WERI-Rb-1 (cell line): ENCODE measurements around the gene AFF1.

Experiments used
- DNase-seq: peaks from one replicate; pipeline ENCODE4 v3.0.0-alpha.2; 2020
- H3K27ac ChIP-seq: fragments of 250-450 bp; sonication (Bioruptor Pico); 2 replicates; pipeline ENCODE4 v1.5.1; 2020; ENCODE audit warnings: mild to moderate bottlenecking, moderate library complexity
- H3K27me3 ChIP-seq: fragments of 250-450 bp; sonication (Bioruptor Pico); 2 replicates; pipeline ENCODE4 v1.5.1; 2021; ENCODE audit warnings: mild to moderate bottlenecking, low read depth, moderate library complexity; ENCODE audit not compliant: insufficient read depth, severe bottlenecking
- H3K36me3 ChIP-seq: fragments of 250-450 bp; sonication (Bioruptor Pico); 2 replicates; pipeline ENCODE4 v1.5.1; 2020; ENCODE audit warnings: mild to moderate bottlenecking, moderate library complexity
- H3K4me3 ChIP-seq: 2 replicates; pipeline ENCODE4 v1.5.1; 2011; ENCODE audit warnings: low read depth, mild to moderate bottlenecking, control low read depth, low read length
- H3K9me3 ChIP-seq: fragments of 250-450 bp; sonication (Bioruptor Pico); 2 replicates; pipeline ENCODE4 v1.5.1; 2021; ENCODE audit warnings: mild to moderate bottlenecking, moderate library complexity; ENCODE audit not compliant: severe bottlenecking
- CTCF ChIP-seq: IDR thresholded peaks from 2 replicates; pipeline ENCODE4 v1.5.1; 2011; ENCODE audit warnings: low read depth, mild to moderate bottlenecking, control low read depth, inconsistent platforms, low read length

AFF1 gene

GRCh38 chr4:87046121-87046551 is 111.3 kb downstream of the AFF1 start:
- Histone ChIP-seq H3K27me3 (no peaks in the 10 kb centered on the region), H3K9me3 (no peaks in the 10 kb centered on the region), H3K4me3 (no peak overlapping the region), H3K27ac (no peak overlapping the region), H3K36me3 (peaks cover 41% of the 10 kb centered on the region)
- no peak for DNase-seq
- TF ChIP-seq CTCF, result no peak

- H3K36me3 ChIP-seq, result peaks cover 45% of the 10 kb centered on the region
- no peak for TF ChIP-seq CTCF
- H3K27me3 ChIP-seq, result no peaks in the 10 kb centered on the region
- H3K9me3 ChIP-seq, result no peaks in the 10 kb centered on the region
- no peak for DNase-seq
- no peak overlapping the region for H3K4me3 ChIP-seq
- H3K27ac ChIP-seq, result no peak overlapping the region
Observed at GRCh38 chr4:87047281-87047798, 112.5 kb downstream of the AFF1 start.

- H3K4me3 ChIP-seq, result no peak overlapping the region
- DNase-seq, result no peak
- peaks cover 45% of the 10 kb centered on the region for H3K36me3 ChIP-seq
- no peak overlapping the region for H3K27ac ChIP-seq
- no peak for TF ChIP-seq CTCF
- no peaks in the 10 kb centered on the region for H3K9me3 ChIP-seq
- H3K27me3 ChIP-seq, result no peaks in the 10 kb centered on the region
Observed at GRCh38 chr4:87049508-87049907, 114.7 kb downstream of the AFF1 start.

GRCh38 chr4:87050596-87050995 is 115.8 kb downstream of the AFF1 start:
- H3K4me3 ChIP-seq, result no peak overlapping the region
- DNase-seq, result no peak
- no peaks in the 10 kb centered on the region for H3K9me3 ChIP-seq
- no peak overlapping the region for H3K27ac ChIP-seq
- peaks cover 45% of the 10 kb centered on the region for H3K36me3 ChIP-seq
- H3K27me3 ChIP-seq, result no peaks in the 10 kb centered on the region
- no peak for TF ChIP-seq CTCF

- Histone ChIP-seq H3K9me3 (no peaks in the 10 kb centered on the region), H3K27me3 (no peaks in the 10 kb centered on the region), H3K36me3 (peaks cover 40% of the 10 kb centered on the region), H3K27ac (no peak overlapping the region), H3K4me3 (no peak overlapping the region)
- TF ChIP-seq CTCF, result no peak
- no peak for DNase-seq
Observed at GRCh38 chr4:87051121-87051713, 116.4 kb downstream of the AFF1 start.

GRCh38 chr4:87052615-87053014 is 117.8 kb downstream of the AFF1 start:
- no peaks in the 10 kb centered on the region for H3K27me3 ChIP-seq
- no peaks in the 10 kb centered on the region for H3K9me3 ChIP-seq
- DNase-seq, result no peak
- H3K36me3 ChIP-seq, result peaks cover 26% of the 10 kb centered on the region
- H3K4me3 ChIP-seq, result no peak overlapping the region
- peak overlapping the region; percentile 68 for H3K27ac ChIP-seq
- no peak for TF ChIP-seq CTCF
